HEK293 (cell line): ENCODE data around the gene TGFBI.

Experiments
- CTCF ChIA-PET: fragments of 350-600 bp; formaldehyde crosslinking; extraction: SDS; loops from one replicate; lab custom pipeline; 2021; ENCODE audit warnings: antibody characterized with exemption; lab: Yijun Ruan, JAX
- POLR2A ChIA-PET: fragments of 300-600 bp; formaldehyde crosslinking; extraction: SDS; loops from one replicate; lab custom pipeline; 2020; ENCODE audit warnings: antibody characterized with exemption, inconsistent platforms; lab: Yijun Ruan, JAX
- H3K27ac ChIP-seq: fragments of 200-500 bp; sonication (Bioruptor generic); 2 replicates; pipeline ENCODE4 v1.5.1; 2014; ENCODE audit warnings: low read depth, low read length, control low read depth, inconsistent platforms; ENCODE audit errors: extremely low read depth
- H3K36me3 ChIP-seq, 2 experiments: fragments of 200-500 bp in 1 of 2; sonication (Bioruptor generic) in 1 of 2; 1 replicate in 1 of 2; 2 replicates in 1 of 2; pipeline ENCODE4 v1.5.1; 2014 to 2017; ENCODE audit warnings: inconsistent platforms in 2 of 2, low read length in 2 of 2; ENCODE audit not compliant: control insufficient read depth in 2 of 2, insufficient read depth in 1 of 2
- H3K4me1 ChIP-seq: fragments of 200-500 bp; sonication (Bioruptor generic); 2 replicates; pipeline ENCODE4 v1.5.1; 2014; ENCODE audit warnings: mild to moderate bottlenecking, low read length, inconsistent platforms; ENCODE audit not compliant: control insufficient read depth, insufficient read depth
- H3K4me3 ChIP-seq: 2 replicates; pipeline ENCODE4 v1.5.1; 2011; ENCODE audit warnings: low read depth, mild to moderate bottlenecking, control low read depth, low read length, moderate library complexity
- H3K9me3 ChIP-seq: fragments of 200-500 bp; sonication (Bioruptor generic); 2 replicates; pipeline ENCODE4 v1.5.1; 2014; ENCODE audit warnings: low read depth, low read length, inconsistent platforms; ENCODE audit not compliant: control insufficient read depth, insufficient read depth
- HIC1 ChIP-seq: fragments of 450-650 bp; formaldehyde crosslinking; IDR thresholded peaks from 2 replicates; pipeline ENCODE4 v1.5.1; 2016; ENCODE audit warnings: missing biosample characterization, missing genetic modification characterization
- MYNN ChIP-seq: fragments of 450-650 bp; formaldehyde crosslinking; IDR thresholded peaks from 2 replicates; pipeline ENCODE4 v1.5.1; 2016; ENCODE audit warnings: missing biosample characterization, missing genetic modification characterization, borderline replicate concordance
- SCRT2 ChIP-seq: fragments of 450-650 bp; formaldehyde crosslinking; IDR thresholded peaks from 2 replicates; pipeline ENCODE4 v1.5.1; 2016; ENCODE audit warnings: missing biosample characterization, missing genetic modification characterization
- SP3 ChIP-seq: fragments of 450-650 bp; formaldehyde crosslinking; IDR thresholded peaks from 2 replicates; pipeline ENCODE4 v1.5.1; 2016; ENCODE audit warnings: missing biosample characterization, missing genetic modification characterization
- SP7 ChIP-seq: fragments of 450-650 bp; formaldehyde crosslinking; IDR thresholded peaks from 2 replicates; pipeline ENCODE4 v1.5.1; 2016; ENCODE audit warnings: missing biosample characterization, missing genetic modification characterization
- TCF7L2 ChIP-seq: IDR thresholded peaks from 2 replicates; pipeline ENCODE4 v1.6.1; 2011; ENCODE audit warnings: low read depth, mild to moderate bottlenecking, inconsistent platforms, low read length, moderate library complexity, borderline replicate concordance
- ZBTB17 ChIP-seq: fragments of 450-650 bp; formaldehyde crosslinking; IDR thresholded peaks from 2 replicates; pipeline ENCODE4 v1.5.1; 2016; ENCODE audit warnings: missing biosample characterization, missing genetic modification characterization
- ZIC2 ChIP-seq: fragments of 450-650 bp; formaldehyde crosslinking; IDR thresholded peaks from 2 replicates; pipeline ENCODE4 v1.5.1; 2016; ENCODE audit warnings: missing biosample characterization, missing genetic modification characterization
- ZNF121 ChIP-seq: fragments of 450-650 bp; formaldehyde crosslinking; IDR thresholded peaks from 2 replicates; pipeline ENCODE4 v1.5.1; 2016; ENCODE audit warnings: missing biosample characterization, missing genetic modification characterization
- ZNF148 ChIP-seq: fragments of 450-650 bp; formaldehyde crosslinking; IDR thresholded peaks from 2 replicates; pipeline ENCODE4 v1.5.0; 2017; ENCODE audit warnings: missing biosample characterization, missing genetic modification characterization, borderline replicate concordance
- ZNF184 ChIP-seq: fragments of 450-650 bp; IDR thresholded peaks from 2 replicates; pipeline ENCODE4 v1.5.1; 2018; ENCODE audit warnings: missing biosample characterization, mild to moderate bottlenecking, missing genetic modification characterization
- ZNF211 ChIP-seq: fragments of 450-650 bp; formaldehyde crosslinking; IDR thresholded peaks from 2 replicates; pipeline ENCODE4 v1.5.1; 2016; ENCODE audit warnings: low read depth, missing biosample characterization, missing genetic modification characterization
- ZNF292 ChIP-seq: fragments of 450-650 bp; formaldehyde crosslinking; IDR thresholded peaks from 2 replicates; pipeline ENCODE4 v1.5.1; 2016; ENCODE audit warnings: low read depth, missing biosample characterization, missing genetic modification characterization, borderline replicate concordance
- ZNF518A ChIP-seq: fragments of 450-650 bp; formaldehyde crosslinking; conservative IDR thresholded peaks from 2 replicates; pipeline ENCODE4 v1.5.1; 2016; ENCODE audit warnings: low read depth, missing biosample characterization, missing genetic modification characterization
- ZNF692 ChIP-seq: fragments of 450-650 bp; formaldehyde crosslinking; IDR thresholded peaks from 2 replicates; pipeline ENCODE4 v1.5.1; 2016; ENCODE audit warnings: missing biosample characterization, missing genetic modification characterization
- ZNF768 ChIP-seq: fragments of 450-650 bp; formaldehyde crosslinking; IDR thresholded peaks from 2 replicates; pipeline ENCODE4 v1.5.1; 2018; ENCODE audit warnings: missing biosample characterization, mild to moderate bottlenecking, missing genetic modification characterization
- ZNF785 ChIP-seq: fragments of 450-650 bp; formaldehyde crosslinking; IDR thresholded peaks from 2 replicates; pipeline ENCODE4 v1.5.1; 2016; ENCODE audit warnings: missing biosample characterization, missing genetic modification characterization

Gene TGFBI

GRCh38 chr5:136012041-136012804 lies 16.6 kb upstream of the TGFBI start (continued):
- TF ChIP-seq ZNF148 (no peak), SP3 (tag by site-specific recombination) (no peak), ZNF211 (no peak), ZBTB17 (tag by site-specific recombination) (no peak), MYNN (tag by site-specific recombination) (no peak), ZNF292 (tag by site-specific recombination) (no peak), ZNF121 (tag by site-specific recombination) (no peak)
- TF ChIP-seq, all 188 proteins: peak for 0

- no peaks in the 10 kb centered on the region for H3K36me3 ChIP-seq
- ChIA-PET CTCF (interaction anchor here (0.6 to 1.2 kb wide), 2 partner anchors 11 to 222 kb away, joined by 3 to 4 read pairs; no protein-coding TSS in a partner anchor), POLR2A (no interaction called here)
- H3K9me3 ChIP-seq: no peaks in the 10 kb centered on the region
- no peak overlapping the region for H3K4me3 ChIP-seq
- TF ChIP-seq SP7 (tag by site-specific recombination) (peak; percentile 47; the same call in 1 of the 2 replicates), TCF7L2 (no peak)
- peaks cover 24% of the 10 kb centered on the region for H3K4me1 ChIP-seq
- peak overlapping the region; percentile 54; the same call in 1 of the 2 replicates for H3K27ac ChIP-seq
Measured at GRCh38 chr5:136013559-136013958, 15.2 kb upstream of the TGFBI start.

- H3K4me1 ChIP-seq: peaks cover 24% of the 10 kb centered on the region
- H3K4me3 ChIP-seq: no peak overlapping the region
- TF ChIP-seq ZBTB17 (tag by site-specific recombination) (no peak), ZIC2 (tag by site-specific recombination) (0 out of 2 replicates have a peak, but pooled peaks have one; percentile 33), ZNF692 (tag by site-specific recombination) (peak; percentile 78), ZNF768 (tag by site-specific recombination) (peak; percentile 15; the same call in 1 of the 2 replicates), ZNF518A (tag by site-specific recombination) (no peak), ZNF184 (tag by site-specific recombination) (0 out of 2 replicates have a peak, but pooled peaks have one; percentile 28), HIC1 (tag by site-specific recombination) (no peak), SCRT2 (tag by site-specific recombination) (no peak), ZNF785 (tag by site-specific recombination) (no peak)
- H3K36me3 ChIP-seq: no peaks in the 10 kb centered on the region
- H3K27ac ChIP-seq: peak overlapping the region; percentile 54
- ChIA-PET CTCF (interaction anchor here (0.6 to 1.2 kb wide), 3 partner anchors 43 to 160 kb away, joined by 3 read pairs; no protein-coding TSS in a partner anchor), POLR2A (no interaction called here)
- H3K9me3 ChIP-seq: no peaks in the 10 kb centered on the region
Measured at GRCh38 chr5:136014049-136015002, 14.5 kb upstream of the TGFBI start.
